Gastroesophageal sphincter (tissue), 3 donors: ENCODE measurements around the gene IER3IP1.
A peak's percentile ranks its signal among the peaks of the same experiment; 100 is the strongest.

Source experiments
- POLR2A ChIP-seq, 2 donors: fragments of 450-650 bp; IDR thresholded peaks; one replicate each; pipeline ENCODE4 v1.6.1; 2017; ENCODE audit warnings: antibody characterized with exemption in 2 of 2, mild to moderate bottlenecking in 2 of 2, moderate library complexity in 1 of 2
- TF ChIP-seq, protein P1 (sequence below), 4 experiments: fragments of 200-600 bp in 2 of 4; fragments of 450-650 bp in 2 of 4; sonication (generic) in 1 of 4; IDR thresholded peaks; one replicate each; pipeline ENCODE4 v1.5.1; 2017 to 2019; ENCODE audit warnings: antibody characterized with exemption in 4 of 4, mild to moderate bottlenecking in 2 of 4, moderate library complexity in 2 of 4

DNA sequence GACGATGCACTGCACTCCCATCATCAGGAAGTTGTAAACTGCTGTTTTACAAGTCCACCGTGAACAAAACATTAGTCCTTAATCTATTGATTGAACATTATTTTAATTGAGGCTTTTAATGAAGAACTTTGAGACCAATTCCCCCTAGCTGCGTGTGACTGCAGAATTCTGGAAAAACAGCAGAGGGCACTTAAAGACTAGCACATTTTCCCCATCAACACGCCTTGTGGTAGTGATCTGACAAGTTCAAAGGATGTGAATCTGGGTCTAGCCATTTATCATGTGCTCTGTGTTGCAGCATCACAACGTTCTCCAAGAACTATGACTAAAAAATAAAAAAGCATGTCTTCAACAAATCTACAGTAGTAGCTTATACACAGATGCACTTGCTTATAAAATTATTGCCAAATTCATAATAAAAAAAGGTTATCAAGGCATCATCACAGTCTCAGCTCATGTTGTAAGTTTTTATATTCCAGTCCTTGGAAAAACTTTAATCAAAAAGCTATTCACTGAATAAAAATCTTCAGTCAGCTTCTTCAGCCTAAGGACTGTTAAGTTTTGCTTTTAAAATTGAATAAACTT is 39.5 kb upstream of the IER3IP1 start:
- TF ChIP-seq, protein P1, sequence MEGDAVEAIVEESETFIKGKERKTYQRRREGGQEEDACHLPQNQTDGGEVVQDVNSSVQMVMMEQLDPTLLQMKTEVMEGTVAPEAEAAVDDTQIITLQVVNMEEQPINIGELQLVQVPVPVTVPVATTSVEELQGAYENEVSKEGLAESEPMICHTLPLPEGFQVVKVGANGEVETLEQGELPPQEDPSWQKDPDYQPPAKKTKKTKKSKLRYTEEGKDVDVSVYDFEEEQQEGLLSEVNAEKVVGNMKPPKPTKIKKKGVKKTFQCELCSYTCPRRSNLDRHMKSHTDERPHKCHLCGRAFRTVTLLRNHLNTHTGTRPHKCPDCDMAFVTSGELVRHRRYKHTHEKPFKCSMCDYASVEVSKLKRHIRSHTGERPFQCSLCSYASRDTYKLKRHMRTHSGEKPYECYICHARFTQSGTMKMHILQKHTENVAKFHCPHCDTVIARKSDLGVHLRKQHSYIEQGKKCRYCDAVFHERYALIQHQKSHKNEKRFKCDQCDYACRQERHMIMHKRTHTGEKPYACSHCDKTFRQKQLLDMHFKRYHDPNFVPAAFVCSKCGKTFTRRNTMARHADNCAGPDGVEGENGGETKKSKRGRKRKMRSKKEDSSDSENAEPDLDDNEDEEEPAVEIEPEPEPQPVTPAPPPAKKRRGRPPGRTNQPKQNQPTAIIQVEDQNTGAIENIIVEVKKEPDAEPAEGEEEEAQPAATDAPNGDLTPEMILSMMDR (IDR thresholded peaks at IDR 0.05): peak in 2 of 4 experiments; percentile 34 to 52
- TF ChIP-seq POLR2A (IDR thresholded peaks at IDR 0.05): no peak
